ENCODE measurements around the gene TAOK1.
"Not testable (repeated sequence)": the region's sequence is repeated elsewhere in the genome, so short reads cannot be mapped to it uniquely, and the experiment has no call there.

DNA sequence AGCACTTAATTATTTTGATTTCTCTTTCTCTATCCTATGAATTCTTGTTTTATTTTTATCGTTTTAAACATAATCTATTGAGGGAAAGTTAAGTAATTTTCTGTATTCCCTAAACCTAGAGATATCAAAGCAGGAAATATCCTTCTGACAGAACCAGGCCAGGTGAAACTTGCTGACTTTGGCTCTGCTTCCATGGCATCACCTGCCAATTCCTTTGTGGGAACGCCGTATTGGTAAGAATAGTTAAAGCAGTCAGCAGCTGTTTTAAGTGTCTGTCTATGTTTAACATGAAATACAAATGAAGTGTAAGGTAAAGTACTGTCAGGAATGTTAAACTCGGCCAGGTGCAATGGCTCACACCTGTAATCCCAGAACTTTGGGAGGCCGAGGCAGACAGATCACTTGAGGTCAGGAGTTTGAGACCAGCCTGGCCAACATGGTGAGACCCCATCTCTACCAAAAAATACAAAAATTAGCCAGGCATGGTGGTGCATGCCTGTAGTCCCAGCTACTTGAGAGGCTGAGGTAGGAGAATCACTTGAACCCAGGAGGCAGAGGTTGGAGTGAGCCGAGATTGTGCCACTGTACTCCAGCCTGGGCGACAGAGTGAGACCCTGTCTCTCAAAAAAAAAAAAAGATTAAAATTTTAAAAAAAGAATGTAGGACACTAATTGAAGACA is 90.2 kb downstream of the TAOK1 start:
- TF ChIP-seq, protein P1, sequence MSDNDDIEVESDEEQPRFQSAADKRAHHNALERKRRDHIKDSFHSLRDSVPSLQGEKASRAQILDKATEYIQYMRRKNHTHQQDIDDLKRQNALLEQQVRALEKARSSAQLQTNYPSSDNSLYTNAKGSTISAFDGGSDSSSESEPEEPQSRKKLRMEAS (IDR thresholded peaks at IDR 0.05) = not testable (repeated sequence)
- TF ChIP-seq, protein P2, sequence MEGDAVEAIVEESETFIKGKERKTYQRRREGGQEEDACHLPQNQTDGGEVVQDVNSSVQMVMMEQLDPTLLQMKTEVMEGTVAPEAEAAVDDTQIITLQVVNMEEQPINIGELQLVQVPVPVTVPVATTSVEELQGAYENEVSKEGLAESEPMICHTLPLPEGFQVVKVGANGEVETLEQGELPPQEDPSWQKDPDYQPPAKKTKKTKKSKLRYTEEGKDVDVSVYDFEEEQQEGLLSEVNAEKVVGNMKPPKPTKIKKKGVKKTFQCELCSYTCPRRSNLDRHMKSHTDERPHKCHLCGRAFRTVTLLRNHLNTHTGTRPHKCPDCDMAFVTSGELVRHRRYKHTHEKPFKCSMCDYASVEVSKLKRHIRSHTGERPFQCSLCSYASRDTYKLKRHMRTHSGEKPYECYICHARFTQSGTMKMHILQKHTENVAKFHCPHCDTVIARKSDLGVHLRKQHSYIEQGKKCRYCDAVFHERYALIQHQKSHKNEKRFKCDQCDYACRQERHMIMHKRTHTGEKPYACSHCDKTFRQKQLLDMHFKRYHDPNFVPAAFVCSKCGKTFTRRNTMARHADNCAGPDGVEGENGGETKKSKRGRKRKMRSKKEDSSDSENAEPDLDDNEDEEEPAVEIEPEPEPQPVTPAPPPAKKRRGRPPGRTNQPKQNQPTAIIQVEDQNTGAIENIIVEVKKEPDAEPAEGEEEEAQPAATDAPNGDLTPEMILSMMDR (IDR thresholded peaks at IDR 0.05; ENCODE audit: low read depth, low read length, missing input control) = not testable (repeated sequence)
- TF ChIP-seq SP1 (IDR thresholded peaks at IDR 0.05); TAF1 (conservative IDR thresholded peaks at IDR 0.05); GABPA (IDR thresholded peaks at IDR 0.05 in 1 of 2, conservative IDR thresholded peaks at IDR 0.05 in 1 of 2); EGR1 (IDR thresholded peaks at IDR 0.05; ENCODE audit: low read depth in 2 of 2); FOXA1 (IDR thresholded peaks at IDR 0.05): not testable (repeated sequence)
- TF ChIP-seq, protein P3, sequence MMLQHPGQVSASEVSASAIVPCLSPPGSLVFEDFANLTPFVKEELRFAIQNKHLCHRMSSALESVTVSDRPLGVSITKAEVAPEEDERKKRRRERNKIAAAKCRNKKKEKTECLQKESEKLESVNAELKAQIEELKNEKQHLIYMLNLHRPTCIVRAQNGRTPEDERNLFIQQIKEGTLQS (IDR thresholded peaks at IDR 0.05) = not testable (repeated sequence)
- TF ChIP-seq, protein P4, sequence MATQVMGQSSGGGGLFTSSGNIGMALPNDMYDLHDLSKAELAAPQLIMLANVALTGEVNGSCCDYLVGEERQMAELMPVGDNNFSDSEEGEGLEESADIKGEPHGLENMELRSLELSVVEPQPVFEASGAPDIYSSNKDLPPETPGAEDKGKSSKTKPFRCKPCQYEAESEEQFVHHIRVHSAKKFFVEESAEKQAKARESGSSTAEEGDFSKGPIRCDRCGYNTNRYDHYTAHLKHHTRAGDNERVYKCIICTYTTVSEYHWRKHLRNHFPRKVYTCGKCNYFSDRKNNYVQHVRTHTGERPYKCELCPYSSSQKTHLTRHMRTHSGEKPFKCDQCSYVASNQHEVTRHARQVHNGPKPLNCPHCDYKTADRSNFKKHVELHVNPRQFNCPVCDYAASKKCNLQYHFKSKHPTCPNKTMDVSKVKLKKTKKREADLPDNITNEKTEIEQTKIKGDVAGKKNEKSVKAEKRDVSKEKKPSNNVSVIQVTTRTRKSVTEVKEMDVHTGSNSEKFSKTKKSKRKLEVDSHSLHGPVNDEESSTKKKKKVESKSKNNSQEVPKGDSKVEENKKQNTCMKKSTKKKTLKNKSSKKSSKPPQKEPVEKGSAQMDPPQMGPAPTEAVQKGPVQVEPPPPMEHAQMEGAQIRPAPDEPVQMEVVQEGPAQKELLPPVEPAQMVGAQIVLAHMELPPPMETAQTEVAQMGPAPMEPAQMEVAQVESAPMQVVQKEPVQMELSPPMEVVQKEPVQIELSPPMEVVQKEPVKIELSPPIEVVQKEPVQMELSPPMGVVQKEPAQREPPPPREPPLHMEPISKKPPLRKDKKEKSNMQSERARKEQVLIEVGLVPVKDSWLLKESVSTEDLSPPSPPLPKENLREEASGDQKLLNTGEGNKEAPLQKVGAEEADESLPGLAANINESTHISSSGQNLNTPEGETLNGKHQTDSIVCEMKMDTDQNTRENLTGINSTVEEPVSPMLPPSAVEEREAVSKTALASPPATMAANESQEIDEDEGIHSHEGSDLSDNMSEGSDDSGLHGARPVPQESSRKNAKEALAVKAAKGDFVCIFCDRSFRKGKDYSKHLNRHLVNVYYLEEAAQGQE (IDR thresholded peaks at IDR 0.05) = not testable (repeated sequence)
- TF ChIP-seq, protein P5, sequence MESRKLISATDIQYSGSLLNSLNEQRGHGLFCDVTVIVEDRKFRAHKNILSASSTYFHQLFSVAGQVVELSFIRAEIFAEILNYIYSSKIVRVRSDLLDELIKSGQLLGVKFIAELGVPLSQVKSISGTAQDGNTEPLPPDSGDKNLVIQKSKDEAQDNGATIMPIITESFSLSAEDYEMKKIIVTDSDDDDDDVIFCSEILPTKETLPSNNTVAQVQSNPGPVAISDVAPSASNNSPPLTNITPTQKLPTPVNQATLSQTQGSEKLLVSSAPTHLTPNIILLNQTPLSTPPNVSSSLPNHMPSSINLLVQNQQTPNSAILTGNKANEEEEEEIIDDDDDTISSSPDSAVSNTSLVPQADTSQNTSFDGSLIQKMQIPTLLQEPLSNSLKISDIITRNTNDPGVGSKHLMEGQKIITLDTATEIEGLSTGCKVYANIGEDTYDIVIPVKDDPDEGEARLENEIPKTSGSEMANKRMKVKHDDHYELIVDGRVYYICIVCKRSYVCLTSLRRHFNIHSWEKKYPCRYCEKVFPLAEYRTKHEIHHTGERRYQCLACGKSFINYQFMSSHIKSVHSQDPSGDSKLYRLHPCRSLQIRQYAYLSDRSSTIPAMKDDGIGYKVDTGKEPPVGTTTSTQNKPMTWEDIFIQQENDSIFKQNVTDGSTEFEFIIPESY (IDR thresholded peaks at IDR 0.05) = not testable (repeated sequence)

Data from liver (tissue), 3 donors.